ENCODE data around the gene ABCD1. TPM values are rescaled to one million over a fixed set of nuclear protein-coding genes. Genes with fewer than 3 reads are reported as not detected.

The ABCD1 gene
- total and polyA plus RNA-seq, 9 of the 15 experiments (the other 6 are each of a cell fraction or from before 2014, with no cell fraction given): 0.07 to 6.9 (median 2.2) TPM

GRCh38 chrX:153689654-153690465, 34.8 kb upstream of the ABCD1 start (continued):
- TF ChIP-seq MCM5 (IDR thresholded peaks at IDR 0.05; ENCODE audit: low read depth) (no peak), SREBF2 (CRISPR knock-in tag; IDR thresholded peaks at IDR 0.05) (no peak), HBP1 (CRISPR knock-in tag; IDR thresholded peaks at IDR 0.05) (no peak), HNRNPL (IDR thresholded peaks at IDR 0.05; ENCODE audit: low read depth, low read length) (no peak), ATF3 (IDR thresholded peaks at IDR 0.05) (peak; percentile 15; the same call in 1 of the 2 replicates), ATF3 (CRISPR knock-in tag; conservative IDR thresholded peaks at IDR 0.05) (no peak), VEZF1 (CRISPR knock-in tag; IDR thresholded peaks at IDR 0.05) (no peak), RBM39 (optimal IDR thresholded peaks at IDR 0.05; ENCODE audit: low read depth, low read length) (no peak), ZNF217 (CRISPR knock-in tag; IDR thresholded peaks at IDR 0.05) (no peak), CREB1 (IDR thresholded peaks at IDR 0.05) (peak; percentile 22; the same call in 1 of the 2 replicates), CREB1 (CRISPR knock-in tag; IDR thresholded peaks at IDR 0.05) (no peak), ETV6 (IDR thresholded peaks at IDR 0.05; ENCODE audit: borderline replicate concordance in 1 of 2, low read depth in 2 of 2, low read length in 1 of 2) (no peak), ETV6 (CRISPR knock-in tag; IDR thresholded peaks at IDR 0.05; ENCODE audit: borderline replicate concordance) (no peak), GATAD2A (IDR thresholded peaks at IDR 0.05) (no peak), FOS (IDR thresholded peaks at IDR 0.05; ENCODE audit: extremely low read depth, insufficient read length) (no peak), CSDE1 (IDR thresholded peaks at IDR 0.05) (no peak), CREB3 (tag; conservative IDR thresholded peaks at IDR 0.05; ENCODE audit: low read depth) (no peak), RREB1 (CRISPR knock-in tag; IDR thresholded peaks at IDR 0.05) (no peak)
